ENCODE measurements around the gene RHCE.
"Not testable (repeated sequence)": the region's sequence is repeated elsewhere in the genome, so short reads cannot be mapped to it uniquely, and the experiment has no call there.

Gene RHCE

GRCh38 chr1:25432749-25433388 lies 12.2 kb upstream of the RHCE start:
- no peak for DNase-seq

GRCh38 chr1:25431955-25432719 lies 11.5 kb upstream of the RHCE start:
- no peak for DNase-seq

DNA sequence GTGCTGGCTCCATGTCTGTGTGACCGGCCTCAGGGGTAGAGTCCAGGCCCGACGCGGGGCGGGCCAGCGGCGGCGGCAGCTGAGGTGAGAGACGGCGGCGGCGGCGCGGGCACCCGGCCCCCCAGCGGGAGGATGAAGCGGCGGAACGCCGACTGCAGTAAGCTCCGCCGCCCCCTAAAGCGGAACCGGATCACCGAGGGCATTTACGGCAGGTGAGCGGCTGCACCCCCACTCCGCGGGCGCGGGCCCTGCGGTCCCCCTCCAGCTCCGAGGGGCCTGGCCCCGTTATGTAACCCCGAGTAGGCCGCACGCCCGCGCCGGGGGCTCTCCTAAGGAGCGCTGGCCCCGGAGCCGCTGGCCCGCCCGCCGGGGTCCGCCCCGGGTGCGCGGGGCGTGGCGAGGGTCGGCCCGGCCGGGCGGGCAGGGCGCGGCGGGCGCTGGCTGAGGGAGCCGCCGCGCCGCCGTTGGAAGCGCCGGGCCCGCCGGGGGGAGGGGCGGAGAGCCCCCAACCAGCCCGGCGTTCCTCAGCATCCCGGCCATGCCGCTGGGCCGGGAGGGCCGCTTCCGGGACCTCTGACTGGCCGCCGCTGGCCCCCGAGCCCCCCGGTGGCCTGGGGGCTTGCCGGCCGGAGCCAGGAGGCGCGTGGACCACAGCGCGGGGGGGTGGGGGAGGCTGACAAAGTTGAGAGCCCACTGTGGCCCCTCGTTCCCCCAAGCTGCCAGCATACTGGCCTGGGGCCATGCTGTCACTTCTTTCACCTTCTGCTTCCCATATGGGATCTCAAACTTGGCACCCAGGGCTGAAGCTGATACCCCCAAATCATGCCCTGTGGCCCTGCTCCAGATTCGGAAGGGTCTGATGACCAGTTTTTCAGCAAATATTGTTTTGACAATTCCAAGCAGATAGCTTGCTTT lies 10.6 kb upstream of the RHCE start:
- DNase-seq = peak; percentile 72

DNA sequence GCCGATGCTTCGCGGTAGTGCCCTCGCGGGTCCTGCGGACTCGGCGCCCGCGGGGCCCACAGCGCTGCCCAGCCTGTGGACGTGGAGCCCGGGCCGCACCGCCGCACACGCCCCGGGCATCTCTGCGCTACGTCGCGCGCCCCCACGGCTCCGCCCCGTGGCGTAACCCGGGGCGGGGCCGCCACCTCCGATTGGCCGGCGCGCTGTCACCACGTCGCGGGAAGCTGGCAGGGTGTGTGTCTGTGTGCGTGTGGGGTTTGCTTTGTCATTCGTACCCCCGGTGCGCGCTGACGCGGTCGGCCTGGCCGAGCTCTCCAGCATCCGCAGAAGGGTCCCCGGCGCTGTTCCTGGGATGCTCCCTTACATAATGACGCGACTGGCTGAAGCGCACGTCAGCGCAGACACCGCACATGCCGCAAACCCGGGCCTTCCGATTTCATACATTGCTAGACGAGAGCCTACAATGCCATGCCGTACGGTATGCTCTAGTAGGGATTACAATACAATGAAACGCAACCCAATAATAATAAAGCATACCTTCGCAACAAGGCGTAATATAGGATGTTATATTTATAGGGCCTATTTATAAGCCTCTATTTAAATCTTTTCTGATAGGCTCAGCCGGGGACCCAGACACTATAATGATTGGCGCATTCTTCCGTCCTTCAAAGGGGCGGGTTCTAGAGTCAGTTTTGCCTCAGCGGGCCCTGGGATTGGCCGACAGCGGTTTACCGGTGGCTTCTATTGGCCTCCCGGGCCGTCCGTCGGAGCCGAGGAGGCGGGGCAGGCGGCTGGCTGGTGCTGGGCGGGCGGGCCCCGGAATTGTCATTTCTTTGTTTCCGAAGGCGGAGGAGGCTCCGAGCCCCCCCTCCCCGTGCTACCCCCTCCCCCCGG lies 9.7 kb upstream of the RHCE start, which contains the start of gene MACO1:
MACO1 (plus strand) TSS at position 825 of the 894 bp plus-strand sequence. CDS start 202 bp downstream, outside the sequence.
- peak; percentile 97 for DNase-seq

DNA sequence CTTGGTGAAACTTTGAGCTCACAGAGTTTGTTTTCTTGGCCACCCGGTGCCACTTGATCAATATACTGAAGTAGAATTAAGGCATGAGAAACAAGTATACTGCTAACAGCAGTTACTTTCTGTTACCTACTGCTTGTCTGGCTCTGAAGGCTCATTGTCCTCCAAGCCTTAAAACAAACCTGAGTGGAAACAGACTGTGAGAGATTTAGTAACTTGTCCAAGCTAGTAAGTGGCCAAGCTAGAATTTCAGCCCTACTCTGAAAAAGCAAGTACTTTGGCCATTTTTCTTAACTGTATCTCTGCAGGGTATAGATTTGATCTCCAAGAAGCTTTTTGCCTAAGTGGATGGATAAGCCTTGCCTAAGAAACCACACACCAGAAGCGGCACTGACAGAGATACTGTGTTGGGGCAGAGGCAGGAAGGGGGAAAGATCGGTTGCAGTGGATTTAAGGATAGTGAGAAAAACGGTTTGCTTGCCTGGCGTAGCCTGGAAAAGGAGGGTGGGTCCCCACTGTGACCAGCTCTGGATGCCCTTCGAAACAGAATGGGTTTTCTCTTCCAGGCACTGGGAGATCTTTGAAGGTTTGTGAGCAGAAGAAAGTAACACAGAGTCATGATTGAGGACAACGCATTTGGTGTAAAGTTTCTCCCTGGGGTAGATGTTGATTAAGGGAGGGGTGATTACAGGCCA lies 8.0 kb upstream of the RHCE start:
- DNase-seq = no peak

GRCh38 chr1:25427696-25428095 lies 7.1 kb upstream of the RHCE start:
- DNase-seq = no peak

DNA sequence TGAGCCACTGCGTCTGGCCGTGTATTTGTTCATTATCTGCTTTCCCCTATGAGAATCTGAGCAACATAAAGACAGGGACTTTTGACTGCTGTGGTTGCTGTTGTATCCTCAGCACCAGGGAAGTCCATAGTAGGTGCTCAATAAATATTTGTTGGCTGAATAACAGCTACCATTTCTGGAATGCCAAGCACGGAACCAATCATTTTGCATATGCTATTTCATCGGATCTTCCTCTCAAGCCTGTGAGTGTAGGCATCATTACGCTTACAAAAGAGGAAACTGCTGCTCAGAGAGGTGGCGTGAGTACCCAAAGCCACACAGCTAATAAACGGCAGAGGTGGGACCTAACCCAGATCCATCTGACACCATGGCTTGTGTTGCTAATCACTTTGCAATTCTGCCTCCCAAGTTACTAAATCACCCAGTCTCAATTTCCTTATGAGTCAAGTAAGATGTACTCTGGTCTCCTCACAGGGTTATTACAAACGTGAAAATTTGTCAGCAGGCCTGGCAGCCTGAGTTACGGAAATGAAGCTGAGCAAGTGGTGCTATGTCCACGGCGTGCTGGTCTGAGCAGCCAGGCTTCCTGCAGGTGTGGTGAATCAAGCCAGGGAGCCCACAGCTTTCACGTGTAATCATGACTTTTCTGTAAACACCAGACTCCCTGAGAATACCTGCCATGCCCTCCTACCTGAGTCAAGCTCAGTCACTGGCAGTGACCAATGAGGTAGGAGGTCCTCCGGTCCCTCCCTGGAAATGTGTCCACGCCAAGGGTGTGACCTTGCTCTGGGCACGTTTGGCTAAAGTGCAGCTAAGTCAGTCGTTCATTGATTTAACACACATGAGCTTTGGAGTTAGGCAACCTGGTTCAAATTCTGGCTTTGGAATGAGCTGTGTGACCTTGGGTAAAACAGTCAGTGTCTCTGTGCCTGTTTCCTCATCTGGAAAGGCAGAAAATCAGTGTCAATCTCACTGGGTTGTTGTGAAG lies 4.8 kb upstream of the RHCE start:
- no peak for DNase-seq

DNA sequence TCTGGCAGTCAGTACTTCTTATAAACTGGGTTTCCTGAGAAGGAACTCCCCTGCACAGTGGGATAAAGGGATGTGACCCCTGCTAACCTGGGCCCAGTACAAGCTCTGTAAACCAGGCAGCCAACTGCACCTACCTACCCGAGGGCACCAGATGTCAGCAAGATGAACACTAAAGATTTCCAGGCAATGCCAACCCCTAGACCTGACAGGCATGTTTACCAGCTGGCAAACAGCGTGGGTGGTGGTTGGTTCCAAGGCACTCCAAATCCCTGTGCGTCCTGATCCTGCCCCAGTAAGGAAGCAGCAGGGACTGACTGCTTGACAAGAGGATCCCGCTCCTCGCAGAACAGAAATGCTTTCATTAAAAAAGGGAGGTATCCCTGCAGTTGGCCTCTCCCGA lies 2.6 kb upstream of the RHCE start:
- not testable (repeated sequence) for DNase-seq

DNA sequence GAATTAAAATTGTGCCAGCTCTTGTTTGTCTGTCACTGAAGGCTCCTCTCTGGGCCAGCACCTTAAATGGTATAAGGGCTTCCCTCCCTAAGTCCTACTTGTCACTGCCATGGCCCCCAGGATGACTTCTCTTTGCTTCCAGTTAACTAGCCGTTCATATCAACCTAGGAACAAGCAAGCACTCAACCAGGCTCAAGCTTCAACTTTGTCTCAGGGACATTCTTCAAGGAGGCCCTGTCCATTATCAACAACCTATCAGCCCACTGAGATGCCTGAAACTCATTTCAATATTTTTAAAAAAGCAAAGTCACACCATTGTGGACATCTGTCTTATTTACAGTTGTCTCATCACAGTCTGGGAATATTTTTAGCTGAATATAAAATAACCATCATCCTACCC lies 1.3 kb downstream of the RHCE start:
- DNase-seq = not testable (repeated sequence)

- DNase-seq = not testable (repeated sequence)
Measured at GRCh38 chr1:25417280-25417679, 3.3 kb downstream of the RHCE start.

- not testable (repeated sequence) for DNase-seq
Measured at GRCh38 chr1:25414578-25414977, 6.0 kb downstream of the RHCE start.

DNA sequence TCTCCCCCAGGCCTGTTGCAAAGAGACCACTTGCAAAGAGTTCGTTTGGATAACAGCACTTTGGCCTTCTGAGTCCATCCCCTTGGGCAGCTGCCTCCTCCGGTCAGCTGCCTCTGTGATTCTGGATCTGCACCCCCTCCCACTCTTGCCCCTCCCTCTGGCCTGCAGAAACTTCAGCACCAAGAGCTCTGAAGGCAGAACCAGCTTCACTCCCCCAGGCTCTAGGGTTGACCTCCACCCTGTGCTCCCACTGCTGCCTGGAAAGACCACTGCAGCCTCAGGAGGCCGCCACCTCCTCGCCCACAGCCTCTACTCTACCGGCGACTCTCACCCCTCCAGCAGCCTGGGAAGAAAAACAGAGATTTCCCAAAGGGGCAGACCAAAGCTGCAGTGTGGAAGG lies 6.5 kb downstream of the RHCE start:
- not testable (repeated sequence) for DNase-seq

- not testable (repeated sequence) for DNase-seq
Measured at GRCh38 chr1:25412872-25413623, 7.6 kb downstream of the RHCE start.

DNA sequence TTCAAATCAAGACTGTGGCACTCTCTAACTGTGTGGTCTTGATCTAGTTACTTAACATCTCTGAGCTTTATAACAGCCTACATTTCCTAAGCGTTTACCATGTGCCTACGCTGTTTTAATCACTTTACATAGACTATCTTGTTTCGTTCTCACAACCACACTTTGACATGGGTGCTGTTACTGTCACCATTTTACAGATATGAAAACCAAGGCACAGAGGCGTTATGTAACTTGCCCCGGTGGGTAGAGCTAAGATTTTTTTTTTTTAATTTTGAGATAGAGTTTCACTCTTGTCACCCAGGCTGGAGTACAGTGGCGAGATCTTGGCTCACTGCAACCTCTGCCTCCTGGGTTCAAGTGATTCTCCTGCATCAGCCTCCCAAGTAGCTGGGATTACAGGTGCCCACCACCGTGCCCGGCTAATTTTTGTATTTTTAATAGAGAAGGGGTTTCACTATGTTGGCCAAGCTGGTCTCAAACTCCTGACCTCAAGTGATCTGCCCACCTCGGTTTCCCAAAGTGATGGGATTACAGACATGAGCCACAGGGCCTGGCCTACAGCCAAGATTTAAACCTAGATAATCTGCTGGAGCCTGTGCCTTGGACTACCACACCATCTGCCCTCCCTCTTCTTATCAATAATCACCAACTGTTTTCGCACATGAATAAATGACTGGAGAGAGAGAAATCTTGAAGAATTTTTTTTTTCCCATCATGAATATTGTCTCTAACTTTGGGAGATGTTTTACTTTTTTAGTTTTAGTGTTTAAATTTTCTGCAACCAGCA lies 10.8 kb downstream of the RHCE start:
- DNase-seq = not testable (repeated sequence)

DNA sequence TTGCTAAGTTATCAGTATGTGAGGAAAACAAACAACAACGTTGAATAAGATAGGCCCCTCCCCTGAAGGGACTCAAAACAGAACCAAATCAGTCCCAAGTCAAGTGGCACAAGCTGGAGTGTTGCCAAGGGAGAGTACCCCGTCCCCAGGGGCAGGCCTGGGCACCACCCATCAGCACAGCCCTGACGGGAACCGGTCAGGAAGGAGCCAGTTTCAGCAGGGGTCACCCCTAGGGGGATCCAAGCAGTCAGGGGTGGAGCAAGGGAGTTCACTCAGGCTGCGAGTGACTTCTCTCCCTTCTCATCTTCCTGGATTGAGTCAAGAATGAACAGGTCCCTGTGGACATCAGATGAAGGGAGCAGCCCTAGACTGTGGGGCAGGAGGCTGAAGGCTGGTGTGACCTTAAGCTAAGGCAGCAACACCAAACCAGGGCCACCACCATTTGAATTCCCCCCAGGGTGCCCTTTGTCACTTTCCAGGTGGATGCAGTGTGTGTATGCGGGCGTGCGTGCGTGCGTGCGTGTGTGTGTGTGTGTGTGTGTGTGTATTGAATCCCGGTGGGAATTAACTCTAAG lies 14.8 kb downstream of the RHCE start:
- DNase-seq = not testable (repeated sequence)

GRCh38 chr1:25402947-25403803 lies 17.4 kb downstream of the RHCE start:
- not testable (repeated sequence) for DNase-seq

GRCh38 chr1:25398079-25398478 lies 22.5 kb downstream of the RHCE start:
- DNase-seq = not testable (repeated sequence)
